ENCODE results near the gene SYT6. TPM values are rescaled to one million over a fixed set of nuclear protein-coding genes. Genes with fewer than 3 reads are reported as not detected.

SYT6 gene
- total and polyA plus RNA-seq, 2 of the 13 experiments (the other 11 are each of a cell fraction or from before 2014, with no cell fraction given), result not detected

DNA sequence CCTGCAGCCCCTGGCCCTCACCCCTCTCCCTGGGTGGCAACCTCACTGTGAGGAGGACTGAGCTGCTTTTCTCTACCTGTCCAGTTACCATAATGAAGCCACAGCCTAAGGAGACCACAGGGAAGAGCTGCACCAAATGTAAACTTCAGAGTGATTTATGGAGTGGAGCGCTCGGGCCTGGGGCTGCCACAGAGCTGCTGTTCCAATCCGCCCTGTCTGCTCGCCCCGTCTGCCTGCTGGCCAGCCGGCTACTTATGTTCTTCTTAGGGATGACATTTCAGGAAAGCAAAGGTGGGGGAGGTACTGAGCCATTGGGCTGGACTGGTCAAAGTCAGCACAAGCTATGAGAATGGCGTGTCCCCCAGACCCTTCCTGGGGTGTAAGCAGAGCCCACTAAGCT is 17.9 kb downstream of the SYT6 start:
- Histone ChIP-seq H3K79me2 (ENCODE audit: insufficient read depth, low read length) (no peaks in the 10 kb centered on the region), H3K4me2 (ENCODE audit: low read depth, low read length) (no peak overlapping the region), H3K9ac (ENCODE audit: insufficient read depth, low read depth, low read length) (no peak overlapping the region), H2AFZ (ENCODE audit: low read length) (no peak overlapping the region), H3K36me3 (replicated peaks in 1 of 2; ENCODE audit: control insufficient read depth in 1 of 2, insufficient read depth in 2 of 2, low read length in 2 of 2) (no peaks in the 10 kb centered on the region), H3K9me3 (ENCODE audit: low read length) (no peaks in the 10 kb centered on the region), H3K4me1 (ENCODE audit: insufficient read depth, low read length) (peaks cover 6% of the 10 kb centered on the region; the same call in 1 of the 2 replicates), H4K20me1 (ENCODE audit: insufficient read depth, low read length) (no peaks in the 10 kb centered on the region), H3K27ac (ENCODE audit: extremely low read length, insufficient read depth, low read length) (no peak overlapping the region), H3K27me3 (ENCODE audit: control insufficient read depth in 1 of 2, insufficient read depth in 2 of 2, low read length in 2 of 2) (peaks cover 0 to 10% of the 10 kb centered on the region in 2 experiments; a peak in 4 of 5 replicates), H3K4me3 (replicated peaks in 1 of 3; ENCODE audit: insufficient read depth in 1 of 3, low read depth in 2 of 3, low read length in 3 of 3) (no peak overlapping the region)
- no peak for FAIRE-seq
- no peak for DNase-seq (ENCODE audit: low spot score)
- no peak for ATAC-seq
- in situ Hi-C loops (cut with HindIII; ENCODE audit: extremely low pct_ligation_motif_present, low pct_unique_long_range_greater_than_20kb), result no loop called here
- BruUV-seq (replicated peaks), result no TSS peak
- CTCF ChIA-PET (ENCODE audit: low intra/inter-chr PET ratio, low total read pairs), result no interaction called here
- intact Hi-C loops (cut with micrococcal nuclease; ENCODE audit: unreplicated experiment), result no loop called here
- WGBS (ENCODE audit: low lambda C conversion rate), result 30% methylated on average over 4 of the region's 7 CpGs
- TF ChIP-seq THYN1 (CRISPR knock-in tag; IDR thresholded peaks at IDR 0.05; ENCODE audit: borderline replicate concordance, low read depth) (no peak), ZNF775 (CRISPR knock-in tag; IDR thresholded peaks at IDR 0.05; ENCODE audit: borderline replicate concordance) (no peak), ARID3A (IDR thresholded peaks at IDR 0.05; ENCODE audit: low read depth, low read length) (no peak)
- POLR2A ChIA-PET, result no interaction called here

GRCh38 chr1:114134518-114134917 is 19.2 kb downstream of the SYT6 start:
- in situ Hi-C loops (cut with HindIII; ENCODE audit: extremely low pct_ligation_motif_present, low pct_unique_long_range_greater_than_20kb) (no loop called here), intact Hi-C loops (cut with micrococcal nuclease; ENCODE audit: unreplicated experiment) (no loop called here)
- no peaks in the 10 kb centered on the region for H4K20me1 ChIP-seq (ENCODE audit: insufficient read depth, low read length)
- H3K27me3 ChIP-seq (ENCODE audit: control insufficient read depth in 1 of 2, insufficient read depth in 2 of 2, low read length in 2 of 2), result peaks cover 0 to 10% of the 10 kb centered on the region in 2 experiments; a peak in 4 of 5 replicates
- H3K36me3 ChIP-seq (replicated peaks in 1 of 2; ENCODE audit: control insufficient read depth in 1 of 2, insufficient read depth in 2 of 2, low read length in 2 of 2), result no peaks in the 10 kb centered on the region
- peaks cover 6% of the 10 kb centered on the region; the same call in 1 of the 2 replicates for H3K4me1 ChIP-seq (ENCODE audit: insufficient read depth, low read length)
- ATAC-seq, result peak; percentile 71
- CTCF ChIA-PET (ENCODE audit: low intra/inter-chr PET ratio, low total read pairs), result no interaction called here
- no peaks in the 10 kb centered on the region for H3K9me3 ChIP-seq (ENCODE audit: low read length)
- no peaks in the 10 kb centered on the region for H3K79me2 ChIP-seq (ENCODE audit: insufficient read depth, low read length)
- BruUV-seq (replicated peaks), result no TSS peak
- H3K27ac ChIP-seq (ENCODE audit: extremely low read length, insufficient read depth, low read length), result no peak overlapping the region
- no peak for FAIRE-seq
- peak; percentile 23 for DNase-seq (ENCODE audit: low spot score)
- H3K4me3 ChIP-seq (replicated peaks in 1 of 3; ENCODE audit: insufficient read depth in 1 of 3, low read depth in 2 of 3, low read length in 3 of 3), result no peak overlapping the region
- no peak overlapping the region for H3K9ac ChIP-seq (ENCODE audit: insufficient read depth, low read depth, low read length)
- 0% methylated on average over 3 of the region's 4 CpGs for WGBS (ENCODE audit: low lambda C conversion rate)
- no peak overlapping the region for H3K4me2 ChIP-seq (ENCODE audit: low read depth, low read length)
- no peak overlapping the region for H2AFZ ChIP-seq (ENCODE audit: low read length)
- POLR2A ChIA-PET, result no interaction called here
- TF ChIP-seq ZNF18 (CRISPR knock-in tag; IDR thresholded peaks at IDR 0.05; ENCODE audit: insufficient replicate concordance), result no peak
- no peak for TF ChIP-seq SP140L (CRISPR knock-in tag; IDR thresholded peaks at IDR 0.05; ENCODE audit: borderline replicate concordance)
- no peak for TF ChIP-seq TOPORS (CRISPR knock-in tag; IDR thresholded peaks at IDR 0.05)
- peak; percentile 61; the same call in 1 of the 2 replicates for TF ChIP-seq ZNF549 (CRISPR knock-in tag; IDR thresholded peaks at IDR 0.05)
- no peak for TF ChIP-seq RFX3 (CRISPR knock-in tag; IDR thresholded peaks at IDR 0.05)
- no peak for TF ChIP-seq TERF1 (CRISPR knock-in tag; IDR thresholded peaks at IDR 0.05)
- TF ChIP-seq MXI1 (IDR thresholded peaks at IDR 0.05; ENCODE audit: borderline replicate concordance, low read depth, low read length), result no peak
- TF ChIP-seq HNF4A (CRISPR knock-in tag; IDR thresholded peaks at IDR 0.05), result peak; percentile 63

Measured in HepG2 (cell line).